ENCODE results near the gene WDR20.

DNA sequence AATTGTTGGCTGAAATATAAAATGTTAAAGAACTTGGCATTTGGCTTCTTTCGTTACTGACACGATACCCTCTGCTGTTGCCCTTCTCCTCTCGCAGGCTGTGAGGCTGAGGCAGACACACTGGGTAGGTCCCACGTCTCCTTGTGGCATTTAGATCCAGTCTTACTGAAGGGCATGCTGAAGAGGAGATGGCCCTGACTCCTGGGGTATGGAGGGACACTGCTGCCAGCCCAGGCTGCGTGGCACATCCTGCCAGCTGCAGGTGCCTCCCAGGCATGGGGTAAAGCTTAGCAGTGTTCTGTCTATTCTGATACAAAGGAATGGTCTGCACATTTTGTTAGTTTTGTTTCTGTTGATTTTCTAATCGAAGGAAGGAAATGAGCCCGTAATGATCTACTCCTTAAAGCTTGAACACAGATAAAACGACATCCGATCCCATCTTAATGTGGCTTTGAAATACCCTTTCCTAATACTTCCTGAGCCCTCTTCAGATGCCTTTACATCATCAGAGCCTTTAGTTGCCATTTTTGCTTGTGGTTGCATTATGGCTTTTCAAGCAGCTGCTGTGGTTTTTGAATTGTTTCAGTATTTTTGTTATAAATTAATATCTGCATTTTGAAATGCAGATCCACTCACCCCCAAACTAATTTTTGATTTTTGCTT, 61.1 kb downstream of the WDR20 start:
- TF ChIP-seq CEBPB (IDR thresholded peaks at IDR 0.05), result no peak
- TF ChIP-seq RAD21 (IDR thresholded peaks at IDR 0.05; ENCODE audit: low read depth), result no peak
- TF ChIP-seq EP300 (IDR thresholded peaks at IDR 0.05; ENCODE audit: borderline replicate concordance), result no peak
- no peak for TF ChIP-seq MAX (IDR thresholded peaks at IDR 0.05)
- no peak for TF ChIP-seq USF1 (IDR thresholded peaks at IDR 0.05)
- no peak for TF ChIP-seq CREB1 (IDR thresholded peaks at IDR 0.05; ENCODE audit: low read depth)
- TF ChIP-seq, protein P1, sequence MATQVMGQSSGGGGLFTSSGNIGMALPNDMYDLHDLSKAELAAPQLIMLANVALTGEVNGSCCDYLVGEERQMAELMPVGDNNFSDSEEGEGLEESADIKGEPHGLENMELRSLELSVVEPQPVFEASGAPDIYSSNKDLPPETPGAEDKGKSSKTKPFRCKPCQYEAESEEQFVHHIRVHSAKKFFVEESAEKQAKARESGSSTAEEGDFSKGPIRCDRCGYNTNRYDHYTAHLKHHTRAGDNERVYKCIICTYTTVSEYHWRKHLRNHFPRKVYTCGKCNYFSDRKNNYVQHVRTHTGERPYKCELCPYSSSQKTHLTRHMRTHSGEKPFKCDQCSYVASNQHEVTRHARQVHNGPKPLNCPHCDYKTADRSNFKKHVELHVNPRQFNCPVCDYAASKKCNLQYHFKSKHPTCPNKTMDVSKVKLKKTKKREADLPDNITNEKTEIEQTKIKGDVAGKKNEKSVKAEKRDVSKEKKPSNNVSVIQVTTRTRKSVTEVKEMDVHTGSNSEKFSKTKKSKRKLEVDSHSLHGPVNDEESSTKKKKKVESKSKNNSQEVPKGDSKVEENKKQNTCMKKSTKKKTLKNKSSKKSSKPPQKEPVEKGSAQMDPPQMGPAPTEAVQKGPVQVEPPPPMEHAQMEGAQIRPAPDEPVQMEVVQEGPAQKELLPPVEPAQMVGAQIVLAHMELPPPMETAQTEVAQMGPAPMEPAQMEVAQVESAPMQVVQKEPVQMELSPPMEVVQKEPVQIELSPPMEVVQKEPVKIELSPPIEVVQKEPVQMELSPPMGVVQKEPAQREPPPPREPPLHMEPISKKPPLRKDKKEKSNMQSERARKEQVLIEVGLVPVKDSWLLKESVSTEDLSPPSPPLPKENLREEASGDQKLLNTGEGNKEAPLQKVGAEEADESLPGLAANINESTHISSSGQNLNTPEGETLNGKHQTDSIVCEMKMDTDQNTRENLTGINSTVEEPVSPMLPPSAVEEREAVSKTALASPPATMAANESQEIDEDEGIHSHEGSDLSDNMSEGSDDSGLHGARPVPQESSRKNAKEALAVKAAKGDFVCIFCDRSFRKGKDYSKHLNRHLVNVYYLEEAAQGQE (IDR thresholded peaks at IDR 0.05; ENCODE audit: low read depth), result no peak

Measured in Ishikawa (cell line).